HG03520 (cell line): Measurements from ENCODE around the gene BDH1.
"Not testable (repeated sequence)": the region's sequence is repeated elsewhere in the genome, so short reads cannot be mapped to it uniquely, and the experiment has no call there.

ENCODE experiments used
- ATAC-seq: cut with Tn5 transposase; IDR thresholded peaks from one replicate; pipeline ENCODE4 v1.9.1; 2021; ENCODE audit warnings: mild to moderate bottlenecking, moderate library complexity; ENCODE audit not compliant: unreplicated experiment

Gene BDH1

GRCh38 chr3:197522881-197523441 is 32.8 kb downstream of the BDH1 start:
- ATAC-seq: no peak

GRCh38 chr3:197522183-197522715 is 33.5 kb downstream of the BDH1 start:
- no peak for ATAC-seq

- no peak for ATAC-seq
Measured at GRCh38 chr3:197521277-197522182, 34.2 kb downstream of the BDH1 start.

GRCh38 chr3:197520311-197521276 is 35.2 kb downstream of the BDH1 start:
- no peak for ATAC-seq

- ATAC-seq: no peak
Measured at GRCh38 chr3:197519801-197520211, 36.0 kb downstream of the BDH1 start.

GRCh38 chr3:197518881-197519421 is 36.8 kb downstream of the BDH1 start:
- ATAC-seq: no peak

- not testable (repeated sequence) for ATAC-seq
Measured at GRCh38 chr3:197517922-197518683, 37.7 kb downstream of the BDH1 start.

GRCh38 chr3:197516890-197517606 is 38.7 kb downstream of the BDH1 start:
- not testable (repeated sequence) for ATAC-seq

GRCh38 chr3:197516517-197516889 is 39.3 kb downstream of the BDH1 start:
- ATAC-seq: no peak

GRCh38 chr3:197514786-197515355 is 40.9 kb downstream of the BDH1 start:
- no peak for ATAC-seq

GRCh38 chr3:197513953-197514785 is 41.6 kb downstream of the BDH1 start:
- no peak for ATAC-seq

GRCh38 chr3:197512691-197513571 is 42.8 kb downstream of the BDH1 start:
- no peak for ATAC-seq

GRCh38 chr3:197511853-197512635 is 43.7 kb downstream of the BDH1 start:
- no peak for ATAC-seq

- ATAC-seq: no peak
Measured at GRCh38 chr3:197511130-197511529, 44.6 kb downstream of the BDH1 start.

GRCh38 chr3:197510642-197511018 is 45.1 kb downstream of the BDH1 start:
- ATAC-seq: no peak
